GM21423 (cell line): ENCODE measurements around the gene ETFB.
"Not testable (repeated sequence)": the region's sequence is repeated elsewhere in the genome, so short reads cannot be mapped to it uniquely, and the experiment has no call there.

Source experiments
- ATAC-seq: cut with Tn5 transposase; IDR thresholded peaks from one replicate; pipeline ENCODE4 v1.9.1; 2021; ENCODE audit warnings: mild to moderate bottlenecking, moderate library complexity; ENCODE audit not compliant: unreplicated experiment

Gene ETFB

GRCh38 chr19:51365965-51366388, at the start of gene ETFB:
TSS of gene ETFB (minus strand) at chr19:51366388. CDS start at chr19:51366326, 62 bp downstream.
- ATAC-seq, result no peak

GRCh38 chr19:51415187-51415586, 49.0 kb upstream of the ETFB start:
- no peak for ATAC-seq

- no peak for ATAC-seq
Observed at GRCh38 chr19:51410950-51411748, 45.0 kb upstream of the ETFB start.

DNA sequence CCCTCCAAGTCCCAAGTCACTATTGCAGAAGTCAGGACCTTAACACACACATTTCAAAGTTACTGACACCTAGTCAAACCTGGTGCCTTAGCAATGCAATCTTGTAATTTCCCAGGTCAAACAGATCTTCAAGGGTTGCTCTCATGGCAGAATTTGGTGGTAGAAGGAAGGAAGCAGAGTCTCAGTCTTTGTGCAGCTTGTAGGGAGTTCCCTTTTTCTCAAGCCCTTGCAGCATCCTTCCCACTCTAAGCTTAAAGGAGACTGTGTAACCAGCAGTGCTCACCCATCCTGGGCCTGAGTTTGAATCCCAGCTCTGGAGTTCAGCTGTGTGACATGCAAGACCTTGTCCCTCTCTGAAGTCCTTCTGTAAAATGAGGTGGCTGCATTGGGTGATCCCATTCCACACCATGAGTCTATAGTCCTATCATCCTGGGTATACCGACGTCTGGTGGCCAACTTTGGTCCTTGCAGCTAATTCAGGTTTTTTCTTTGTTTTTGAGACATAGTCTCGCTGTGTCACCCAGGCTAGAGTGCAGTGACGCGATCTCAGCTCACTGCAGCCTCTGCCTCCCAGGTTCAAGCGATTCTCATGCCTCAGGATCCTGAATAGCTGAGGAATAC, 41.4 kb upstream of the ETFB start:
- no peak for ATAC-seq

- ATAC-seq, result no peak
Observed at GRCh38 chr19:51402117-51402516, 35.9 kb upstream of the ETFB start.

- not testable (repeated sequence) for ATAC-seq
Observed at GRCh38 chr19:51399936-51400335, 33.7 kb upstream of the ETFB start.

DNA sequence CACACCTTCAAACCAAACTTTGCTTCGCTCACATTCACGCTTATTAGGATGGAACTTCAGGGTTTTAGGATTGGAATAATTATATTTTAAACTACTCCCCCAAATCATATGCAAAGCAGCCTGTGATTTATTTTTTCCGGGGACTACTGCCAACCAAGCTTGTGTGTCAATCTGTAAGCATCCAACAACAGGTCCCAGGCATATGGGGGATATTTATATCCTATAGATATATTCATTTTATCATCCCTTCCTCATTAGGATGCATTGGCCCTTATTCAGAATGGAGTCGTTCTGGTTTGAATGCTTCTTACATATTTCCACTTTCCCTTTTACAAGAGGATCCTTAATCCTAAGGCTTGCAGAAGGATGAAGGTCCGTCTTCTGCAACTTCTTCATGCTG, 33.0 kb upstream of the ETFB start:
- ATAC-seq, result no peak

DNA sequence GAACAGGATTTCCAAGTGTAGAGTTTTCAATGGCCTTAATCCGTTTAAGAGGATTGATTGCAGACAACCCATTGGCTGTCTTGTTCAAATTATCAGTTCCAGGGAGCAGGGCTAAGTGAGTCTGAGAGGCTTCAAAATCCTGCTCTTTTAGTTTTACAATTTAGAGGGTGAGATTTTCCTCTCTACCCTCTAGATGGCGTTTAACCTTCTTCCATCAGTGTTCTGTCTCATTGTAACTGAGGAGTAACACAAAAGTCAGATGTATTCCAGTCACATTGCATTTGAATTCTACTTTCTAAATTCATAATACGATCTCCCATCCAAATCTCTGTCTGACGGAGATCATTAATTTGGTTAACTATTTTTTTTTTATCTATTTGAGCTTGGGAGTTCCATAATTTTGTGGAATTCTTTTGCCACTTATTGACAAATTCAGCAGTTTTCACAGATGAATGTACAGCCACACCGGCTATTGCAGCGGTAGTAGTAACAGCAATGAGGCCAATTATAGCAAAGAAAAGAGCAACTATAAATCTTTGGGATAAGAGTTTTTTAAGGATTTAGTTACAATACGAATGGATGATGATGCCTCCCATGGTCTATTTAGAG, 32.0 kb upstream of the ETFB start:
- no peak for ATAC-seq

DNA sequence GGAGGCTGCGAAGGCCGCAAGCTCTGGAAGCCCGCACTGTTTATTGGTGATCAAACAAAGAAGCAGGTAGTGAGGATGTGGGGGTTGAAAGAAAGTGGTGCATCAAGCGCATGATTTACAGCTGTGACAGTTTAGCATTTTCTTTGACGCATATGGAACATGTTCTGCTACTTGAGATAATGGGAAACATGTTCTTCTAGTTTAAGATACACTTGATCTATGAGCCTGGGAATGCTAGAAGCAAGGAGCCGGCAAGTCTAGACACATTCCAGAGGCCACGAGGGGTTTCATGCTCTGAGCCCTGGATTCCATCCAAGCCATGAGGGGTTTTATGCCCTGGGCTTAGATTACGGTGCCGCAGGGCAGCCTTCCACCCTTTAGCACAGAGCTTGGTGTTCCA, 31.3 kb upstream of the ETFB start:
- ATAC-seq, result not testable (repeated sequence)

- no peak for ATAC-seq
Observed at GRCh38 chr19:51396175-51396574, 30.0 kb upstream of the ETFB start.

- peak; percentile 87 for ATAC-seq
Observed at GRCh38 chr19:51394050-51394836, 28.1 kb upstream of the ETFB start.

DNA sequence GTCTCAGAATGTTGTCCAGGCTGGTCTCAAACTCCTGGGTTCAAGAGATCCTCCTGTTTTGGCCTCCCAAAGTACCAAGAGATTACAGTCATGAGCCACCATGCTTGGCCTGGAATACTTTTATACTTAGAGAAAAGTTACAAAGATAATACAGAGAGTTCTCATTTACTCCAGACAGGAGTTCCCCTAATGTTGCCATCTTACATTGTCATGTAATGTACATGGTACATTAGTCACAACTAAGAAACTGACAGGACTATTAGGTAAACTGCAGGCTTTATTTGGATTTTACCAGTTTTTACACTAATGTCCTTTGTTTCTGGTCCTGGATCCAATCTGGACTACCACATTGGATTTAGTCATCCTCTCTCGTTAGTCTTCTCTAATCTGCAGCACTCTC, 26.5 kb upstream of the ETFB start:
- ATAC-seq, result no peak

DNA sequence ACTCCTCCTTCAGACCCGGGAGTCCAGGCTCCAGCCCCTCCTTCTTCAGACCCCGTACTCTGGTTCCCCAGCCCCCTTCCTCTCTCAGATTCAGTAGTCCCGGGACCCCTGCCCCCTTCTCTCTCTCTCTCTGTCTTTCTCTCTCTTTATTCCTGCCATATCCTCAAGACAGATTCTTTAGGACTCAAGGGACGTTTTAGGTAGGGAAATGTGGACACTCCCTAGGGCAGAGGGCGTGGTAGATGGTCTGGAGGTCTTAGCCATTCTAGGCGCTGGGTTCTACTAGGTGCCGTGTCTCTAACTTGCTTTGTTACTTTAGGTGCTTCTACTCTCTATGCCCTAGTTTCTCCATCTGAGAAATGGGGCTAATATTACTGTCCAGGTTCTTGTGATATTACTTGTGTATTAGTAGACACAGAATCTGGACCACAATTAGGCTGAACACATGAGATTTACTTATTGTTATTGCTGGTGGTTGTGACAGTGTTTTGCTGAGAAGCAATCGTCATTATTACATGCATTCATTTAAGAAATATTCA, 25.0 kb upstream of the ETFB start:
- ATAC-seq, result no peak

- no peak for ATAC-seq
Observed at GRCh38 chr19:51389143-51389542, 23.0 kb upstream of the ETFB start.

- ATAC-seq, result no peak
Observed at GRCh38 chr19:51387924-51388389, 21.8 kb upstream of the ETFB start, which contains the start of gene LIM2. TSS of gene LIM2 (minus strand) at chr19:51387974. CDS start at chr19:51387443, 531 bp downstream.

DNA sequence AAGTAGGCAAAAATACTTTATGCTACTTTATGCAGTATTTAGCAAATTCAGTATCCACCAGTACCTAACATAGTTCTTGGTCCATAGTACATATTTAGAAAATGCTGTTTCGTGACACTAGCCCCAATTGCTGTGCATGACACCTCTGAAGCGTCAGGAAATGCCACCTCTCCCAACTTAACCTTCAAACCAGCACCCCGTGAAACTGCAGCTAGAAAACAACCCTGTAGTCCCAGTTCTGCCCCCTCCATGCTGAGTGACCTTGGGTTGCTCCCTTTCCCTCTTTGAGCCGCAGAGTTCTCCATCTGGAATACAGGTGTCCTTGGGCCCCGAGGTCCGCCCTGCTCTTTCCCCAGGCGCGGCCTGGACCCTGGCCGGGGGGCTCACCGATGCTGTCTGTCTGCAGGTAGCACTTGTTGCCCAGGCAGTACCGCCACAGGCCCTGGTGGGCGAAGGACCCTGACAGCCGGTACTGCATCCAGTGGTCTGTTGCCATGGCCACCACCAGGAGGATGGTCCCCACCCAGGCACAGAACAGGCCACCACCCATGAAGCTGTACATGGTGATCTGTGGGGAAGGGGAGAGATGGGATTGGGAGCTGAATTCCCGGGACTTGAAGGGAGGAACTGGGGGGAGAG, 20.8 kb upstream of the ETFB start:
- no peak for ATAC-seq

DNA sequence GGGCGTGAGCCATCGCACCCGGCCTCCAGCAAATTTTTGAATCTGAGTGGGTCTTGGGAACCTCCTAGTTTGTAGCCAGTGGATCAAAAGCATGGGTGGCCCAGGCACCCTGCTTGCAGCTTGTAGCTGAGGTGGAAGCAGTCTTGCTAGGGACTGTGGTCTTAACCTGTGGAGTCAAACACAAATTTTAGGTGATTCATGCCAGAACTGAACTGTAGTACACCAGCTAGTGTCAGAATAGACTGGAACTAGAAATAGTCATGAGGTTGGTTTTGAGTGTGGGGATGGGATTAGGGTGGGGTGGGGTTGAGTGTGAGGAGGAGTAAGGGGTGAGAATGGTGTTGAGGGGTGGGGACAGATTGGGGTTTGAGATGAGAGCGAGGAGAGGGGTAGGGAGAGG, 15.8 kb upstream of the ETFB start:
- ATAC-seq, result no peak

GRCh38 chr19:51380379-51380778, 14.2 kb upstream of the ETFB start:
- no peak for ATAC-seq

DNA sequence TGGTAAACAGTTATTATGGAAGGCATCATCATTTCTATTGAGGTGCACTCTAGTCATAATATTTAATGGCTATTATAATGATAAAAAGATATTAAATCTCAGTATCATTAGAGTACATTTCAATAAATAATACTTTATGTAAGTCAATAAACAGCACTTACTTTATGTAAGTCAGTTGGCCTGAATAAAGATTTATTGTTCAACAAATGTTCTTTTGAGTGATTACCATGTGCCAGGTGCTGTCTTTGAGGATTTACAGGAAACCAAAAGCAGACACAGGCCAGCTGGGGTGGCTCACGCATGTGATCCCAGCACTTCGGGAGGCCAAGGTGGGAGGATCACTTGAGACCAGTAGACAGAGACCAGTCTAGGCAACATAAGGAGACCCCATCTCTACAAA, 11.2 kb upstream of the ETFB start:
- ATAC-seq, result no peak

- no peak for ATAC-seq
Observed at GRCh38 chr19:51375504-51376221, 9.5 kb upstream of the ETFB start.
